Stimulated activated naive CD4-positive, alpha-beta T cell treated with Interleukin-2 at 50 U/mL for 16 hours (primary cell): Measurements from ENCODE around the gene TCTN2.

Experiments used
- DNase-seq: peaks from one replicate; lab custom pipeline; 2025; lab: John Stamatoyannopoulos, UW

TCTN2 gene

DNA sequence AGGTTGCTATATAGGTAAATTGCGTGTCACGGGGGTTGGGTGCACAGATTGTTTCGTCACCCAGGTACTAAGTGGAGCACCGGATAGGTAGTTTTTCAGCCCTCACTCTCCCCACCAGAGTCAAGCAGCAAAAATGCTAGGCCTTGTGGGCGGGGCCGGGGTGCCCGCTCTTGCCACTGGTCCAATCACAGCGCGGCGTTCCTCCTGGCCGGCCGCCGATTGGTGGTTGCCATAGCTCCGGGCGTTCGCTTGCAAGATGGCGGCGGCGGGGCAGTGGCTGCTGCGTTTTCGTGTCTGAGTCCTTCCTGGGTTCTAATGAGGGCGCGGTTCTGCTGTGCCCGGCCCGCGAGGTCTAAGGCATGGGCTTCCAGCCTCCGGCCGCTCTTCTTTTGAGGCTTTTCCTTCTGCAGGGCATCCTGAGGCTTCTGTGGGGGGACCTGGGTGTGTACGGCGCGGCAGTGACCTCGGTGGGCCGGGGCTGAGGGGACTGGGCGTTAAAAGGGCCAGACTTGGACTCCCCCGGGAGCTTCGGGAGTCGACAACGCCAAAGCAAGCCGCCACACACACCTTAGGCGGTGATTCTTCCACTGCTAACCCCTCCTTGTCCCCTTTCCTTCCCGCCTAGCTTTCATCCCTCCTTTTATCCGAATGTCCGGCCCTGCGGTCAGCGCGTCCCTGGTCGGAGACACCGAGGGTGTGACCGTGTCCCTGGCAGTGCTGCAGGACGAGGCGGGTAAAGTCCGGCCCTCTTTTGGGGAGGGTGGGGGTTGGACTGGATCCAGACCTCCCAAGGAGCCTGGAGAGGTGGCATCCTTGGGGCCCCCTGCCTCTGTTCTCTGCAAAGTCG, at the start of gene TCTN2:
Gene TCTN2, plus strand, starts transcription at position 232 of the 847 bp plus-strand sequence. Its CDS starts 128 bp downstream, at position 360.
- peak; percentile 94 for DNase-seq

- no peak for DNase-seq
Measured at GRCh38 chr12:123621619-123622530, 49.0 kb upstream of the TCTN2 start.

DNA sequence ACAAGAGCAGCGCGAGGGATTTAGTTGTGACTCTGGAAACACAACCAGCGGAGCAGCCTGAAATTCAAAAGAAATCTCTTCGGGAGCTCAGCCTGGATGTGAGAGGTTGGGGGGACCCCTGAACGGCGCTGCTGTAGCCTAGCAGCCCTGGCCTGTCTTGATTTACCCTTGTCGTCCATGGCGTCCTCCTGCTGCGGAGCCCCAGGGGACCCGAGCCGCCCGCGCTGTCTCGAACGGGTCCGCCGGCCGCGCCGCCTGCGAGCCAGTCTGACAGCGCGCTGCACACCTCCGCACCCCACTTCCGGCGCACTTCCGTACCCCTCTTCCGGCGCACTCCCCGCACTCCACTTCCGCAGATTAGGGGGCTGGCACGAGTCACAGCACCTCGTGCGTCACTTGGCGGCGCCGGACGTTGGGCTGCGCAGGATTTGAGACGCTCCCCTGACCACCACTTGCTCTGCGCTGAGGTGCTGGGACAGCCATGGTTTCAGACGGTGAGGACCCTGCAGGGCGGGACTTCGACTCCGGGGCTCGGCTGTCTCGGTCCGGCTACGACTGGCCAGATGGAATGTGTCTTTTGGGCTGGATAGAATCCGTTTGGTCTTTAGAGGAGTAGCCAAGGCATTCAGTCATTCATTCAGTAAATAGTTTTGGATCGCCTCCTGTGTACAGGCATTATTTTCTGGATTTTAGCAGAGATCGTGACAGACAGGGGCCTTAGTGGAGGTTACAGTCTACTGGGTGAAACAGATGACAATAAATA, 37.4 kb upstream of the TCTN2 start, which contains the start of the genes EIF2B1 and GTF2H3:
Gene EIF2B1, minus strand, starts transcription at position 308 of the 763 bp plus-strand sequence. Its CDS starts 129 bp downstream, at position 179.
Gene GTF2H3, plus strand, starts transcription at position 451 of the 763 bp plus-strand sequence. Its CDS starts 31 bp downstream, at position 482.
- DNase-seq = peak; percentile 96

- no peak for DNase-seq
Measured at GRCh38 chr12:123634142-123634561, 36.8 kb upstream of the TCTN2 start.

DNA sequence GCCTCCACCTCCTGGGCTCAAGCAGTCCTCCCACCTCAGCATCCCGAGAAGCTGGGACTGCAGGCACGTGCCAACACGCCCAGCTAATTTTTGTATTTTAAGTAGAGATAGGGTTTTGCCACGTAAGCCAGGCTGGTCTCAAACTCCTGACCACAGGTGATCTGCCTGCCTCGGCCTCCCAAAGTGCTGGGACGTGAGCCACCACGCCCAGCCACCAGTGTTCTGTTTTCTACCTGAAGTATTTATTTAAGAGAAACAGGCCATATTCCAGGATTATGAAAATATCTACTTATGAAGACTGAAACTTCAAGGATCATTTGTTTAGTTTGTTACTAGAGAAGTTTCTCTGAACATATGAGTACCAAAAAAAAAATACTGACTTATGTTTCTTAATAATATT, 27.0 kb upstream of the TCTN2 start:
- no peak for DNase-seq

DNA sequence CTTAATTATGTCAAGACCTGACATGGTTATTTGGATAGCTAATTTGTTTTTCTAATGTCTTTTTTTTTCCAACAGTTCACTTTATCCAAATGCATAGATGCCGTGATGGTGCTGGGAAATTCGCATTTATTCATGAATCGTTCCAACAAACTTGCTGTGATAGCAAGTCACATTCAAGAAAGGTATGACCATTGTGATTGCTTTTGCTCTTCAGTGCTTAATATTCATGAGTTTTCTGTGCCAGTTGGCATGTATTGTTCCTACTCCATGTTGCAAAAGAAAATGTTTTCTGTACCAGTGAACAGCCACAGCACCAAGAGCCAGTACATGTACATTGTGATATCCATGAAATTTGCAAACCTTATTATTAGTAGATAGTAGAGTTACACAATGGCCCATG, 25.5 kb upstream of the TCTN2 start:
- DNase-seq = no peak

- DNase-seq = no peak
Measured at GRCh38 chr12:123645878-123646277, 25.0 kb upstream of the TCTN2 start.

DNA sequence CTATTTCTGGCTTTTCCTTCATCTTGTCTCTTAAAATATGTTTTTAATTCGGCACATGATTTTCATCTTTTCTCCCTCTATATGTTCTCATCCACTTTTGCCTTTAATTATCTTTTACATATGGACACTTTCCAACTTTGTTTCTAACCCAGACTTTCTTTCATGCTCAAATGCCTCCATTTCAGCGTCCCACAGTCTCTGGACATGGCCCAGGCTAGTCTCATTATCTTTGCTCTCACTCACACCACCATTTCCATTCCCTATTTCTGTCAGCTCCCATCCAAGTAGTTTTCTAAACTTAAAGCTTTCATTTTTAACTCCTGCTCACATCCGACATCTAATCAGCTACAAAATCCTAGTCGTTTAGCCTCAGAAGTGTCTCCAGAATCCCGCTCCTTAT, 22.5 kb upstream of the TCTN2 start:
- DNase-seq = no peak

DNA sequence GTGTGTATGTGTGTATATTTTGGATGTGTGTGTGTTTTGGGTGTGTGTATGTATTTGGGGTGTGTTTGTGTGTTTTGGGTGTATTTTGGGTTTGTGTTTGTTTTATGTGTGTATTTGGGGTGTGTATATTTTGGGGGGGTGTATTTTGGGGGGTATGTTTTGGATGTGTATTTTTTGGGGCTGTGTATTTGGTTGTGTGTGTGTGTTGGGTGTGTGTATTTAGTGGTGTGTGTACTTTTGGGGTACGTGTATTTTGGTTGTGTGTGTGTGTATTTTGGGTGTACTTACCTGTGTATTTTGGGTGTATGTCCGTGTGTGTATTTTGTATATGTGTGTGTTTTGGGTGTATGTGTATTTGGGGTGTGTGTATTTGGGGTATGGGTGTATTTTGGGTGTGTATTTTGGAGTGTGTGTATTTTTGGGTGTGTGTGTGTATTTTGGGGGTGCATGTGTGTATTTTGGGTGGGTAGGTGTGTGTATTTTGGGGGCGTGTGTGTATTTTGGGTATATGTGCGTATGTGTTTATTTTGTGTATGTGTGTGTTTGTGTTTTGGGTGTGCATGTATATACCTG, 16.7 kb upstream of the TCTN2 start:
- no peak for DNase-seq

- no peak for DNase-seq
Measured at GRCh38 chr12:123655420-123655819, 15.5 kb upstream of the TCTN2 start.

GRCh38 chr12:123656392-123656791, 14.5 kb upstream of the TCTN2 start:
- DNase-seq = no peak

GRCh38 chr12:123657211-123657610, 13.7 kb upstream of the TCTN2 start:
- DNase-seq = no peak

DNA sequence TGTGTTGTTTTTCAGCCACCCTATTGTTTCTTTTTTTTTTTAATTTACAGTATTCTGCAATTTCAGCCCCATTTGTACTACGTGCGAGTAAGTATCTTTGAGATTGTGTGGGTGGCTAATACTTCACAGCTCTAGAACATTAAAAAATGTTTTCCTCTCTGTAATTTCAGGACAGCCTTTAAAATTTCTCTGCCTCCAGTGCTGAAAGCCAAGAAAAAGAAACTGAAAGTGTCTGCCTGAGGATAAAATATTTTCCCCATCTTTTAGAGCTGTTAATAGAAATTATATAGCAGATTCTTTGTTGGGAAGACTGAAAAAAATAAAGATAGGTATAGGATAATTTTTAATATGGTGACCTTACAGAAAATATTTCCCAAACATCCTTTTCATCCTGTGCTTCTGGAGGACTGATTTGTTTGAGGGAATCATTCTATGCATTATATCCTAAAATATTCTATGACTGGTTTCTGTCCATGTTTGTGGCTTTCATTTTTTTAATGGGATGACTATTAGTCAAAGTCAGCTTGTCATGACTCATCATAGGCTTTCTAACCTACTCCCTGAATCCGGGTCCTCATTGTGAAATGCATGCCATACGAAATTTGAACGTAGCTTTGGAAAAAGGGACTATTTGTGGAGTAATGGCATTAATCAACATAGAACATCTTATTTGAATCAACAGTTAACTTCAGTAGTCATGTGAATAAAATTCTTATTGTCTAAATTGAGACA, 10.8 kb upstream of the TCTN2 start:
- DNase-seq = no peak

- no peak for DNase-seq
Measured at GRCh38 chr12:123667771-123668170, 3.1 kb upstream of the TCTN2 start.

GRCh38 chr12:123671876-123672275, 963 bp downstream of the TCTN2 start:
- no peak for DNase-seq

GRCh38 chr12:123675436-123675835, 4.5 kb downstream of the TCTN2 start:
- no peak for DNase-seq

DNA sequence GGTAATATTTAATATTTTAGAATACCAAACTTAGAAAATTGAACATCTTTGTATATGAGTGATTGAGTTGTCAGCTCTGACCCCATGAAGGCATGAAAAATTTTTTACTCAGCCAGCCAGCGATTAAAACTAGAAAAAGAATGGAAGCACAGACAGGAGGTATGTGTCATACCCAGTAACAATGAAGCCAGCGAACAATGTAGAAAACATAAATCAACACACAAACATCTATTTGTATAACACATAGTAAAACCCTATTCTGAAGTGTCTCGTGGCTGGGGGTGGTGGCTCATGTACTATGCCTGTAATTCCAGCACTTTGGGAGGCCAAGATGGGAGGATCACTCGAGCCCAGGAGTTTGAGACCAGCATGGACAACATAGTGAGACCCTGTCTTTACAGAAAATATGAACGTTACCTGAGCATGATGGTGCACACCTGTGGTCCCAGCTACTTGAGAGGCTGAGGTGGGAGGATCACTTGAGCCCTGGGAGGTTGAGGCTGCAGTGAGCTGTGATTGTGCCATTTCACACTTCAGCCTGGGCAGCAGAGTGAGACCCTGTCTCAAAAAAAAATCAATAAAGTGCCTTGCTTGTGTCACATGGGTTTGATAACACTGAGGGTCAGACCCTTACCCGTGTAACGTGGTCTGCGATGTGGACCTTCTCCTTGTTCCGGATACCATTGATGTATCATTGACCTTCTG, 5.9 kb downstream of the TCTN2 start:
- DNase-seq = no peak

- DNase-seq = no peak
Measured at GRCh38 chr12:123678981-123679380, 8.1 kb downstream of the TCTN2 start.

- no peak for DNase-seq
Measured at GRCh38 chr12:123681605-123682004, 10.7 kb downstream of the TCTN2 start.

DNA sequence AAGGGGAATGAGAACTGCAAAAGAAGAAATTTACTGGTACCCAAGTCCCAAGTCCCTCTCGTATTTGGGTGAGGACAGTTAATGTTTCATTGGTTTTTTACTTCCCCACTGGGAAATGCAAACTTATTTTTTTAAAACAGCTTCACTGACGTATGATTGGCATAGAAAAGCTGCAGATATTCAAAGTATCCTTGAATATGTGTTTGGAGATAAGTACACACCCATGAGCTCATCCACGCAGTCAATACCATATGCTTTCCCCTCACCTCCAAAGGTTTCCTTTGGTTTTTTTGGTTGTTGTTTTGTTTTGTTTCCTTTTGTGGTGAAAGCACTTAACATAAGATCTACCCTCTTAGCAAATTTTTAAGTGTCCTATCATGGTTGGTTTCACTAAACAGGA, 13.1 kb downstream of the TCTN2 start:
- no peak for DNase-seq
